Renal cortex interstitium (tissue), 11 donors: ENCODE data around the gene DMBT1. TPM values are rescaled to one million over a fixed set of nuclear protein-coding genes. Genes with fewer than 3 reads are reported as not detected.

Experiments
- DNase-seq, 11 donors: peaks; one replicate each; pipeline ENCODE4 v3.0.0-alpha.2; 2013; ENCODE audit warnings: low read depth in 9 of 11, low spot score in 4 of 11; ENCODE audit errors: extremely low read depth in 1 of 11
- polyA plus RNA-seq, 3 donors: library from polyadenylated mRNA; unstranded; fragments of 120-200 nt; gene quantifications; one replicate each; pipeline ENCODE4 v1.2.1, GENCODE V29; 2013; ENCODE audit not compliant: insufficient read length in 3 of 3

Gene DMBT1
- polyA plus RNA-seq, 3 donors: 0.12 to 0.36 (median 0.16) TPM

- no peak for DNase-seq
Measured at GRCh38 chr10:122659126-122659525, 98.6 kb downstream of the DMBT1 start.

- DNase-seq: no peak
Measured at GRCh38 chr10:122659651-122660050, 99.1 kb downstream of the DMBT1 start.

- DNase-seq: no peak
Measured at GRCh38 chr10:122660696-122661095, 100.1 kb downstream of the DMBT1 start.

- DNase-seq: no peak
Measured at GRCh38 chr10:122662231-122662630, 101.7 kb downstream of the DMBT1 start.

GRCh38 chr10:122663516-122664130, 103.1 kb downstream of the DMBT1 start:
- DNase-seq: no peak

GRCh38 chr10:122664501-122664900, 103.9 kb downstream of the DMBT1 start:
- DNase-seq: no peak

GRCh38 chr10:122665329-122665860, 104.8 kb downstream of the DMBT1 start:
- peak in 8 of 11 donors; percentile 6 to 34 (median 25) for DNase-seq

GRCh38 chr10:122665946-122666345, 105.4 kb downstream of the DMBT1 start:
- DNase-seq: no peak

GRCh38 chr10:122669045-122669444, 108.5 kb downstream of the DMBT1 start:
- DNase-seq: no peak

- DNase-seq: no peak
Measured at GRCh38 chr10:122669842-122670241, 109.3 kb downstream of the DMBT1 start.

GRCh38 chr10:122671355-122671754, 110.8 kb downstream of the DMBT1 start:
- no peak for DNase-seq

- no peak for DNase-seq
Measured at GRCh38 chr10:122672655-122673054, 112.1 kb downstream of the DMBT1 start.

- no peak for DNase-seq
Measured at GRCh38 chr10:122673269-122673668, 112.7 kb downstream of the DMBT1 start.

- DNase-seq: no peak
Measured at GRCh38 chr10:122673731-122674130, 113.2 kb downstream of the DMBT1 start.

GRCh38 chr10:122674781-122675180, 114.2 kb downstream of the DMBT1 start:
- no peak for DNase-seq

GRCh38 chr10:122675278-122675677, 114.7 kb downstream of the DMBT1 start:
- DNase-seq: no peak

GRCh38 chr10:122678266-122678665, 117.7 kb downstream of the DMBT1 start:
- DNase-seq: no peak

- DNase-seq: no peak
Measured at GRCh38 chr10:122682522-122682921, 122.0 kb downstream of the DMBT1 start.

- DNase-seq: peak in 9 of 11 donors; percentile 13 to 43 (median 30)
Measured at GRCh38 chr10:122688293-122688989, 127.9 kb downstream of the DMBT1 start.

- no peak for DNase-seq
Measured at GRCh38 chr10:122689146-122689820, 128.7 kb downstream of the DMBT1 start.
